HG03354 (cell line): ENCODE measurements around the gene CIAO2B.
"Not testable (repeated sequence)": the region's sequence is repeated elsewhere in the genome, so short reads cannot be mapped to it uniquely, and the experiment has no call there.

Experiments
- ATAC-seq: cut with Tn5 transposase; IDR thresholded peaks from one replicate; pipeline ENCODE4 v1.9.1; 2021; ENCODE audit warnings: mild to moderate bottlenecking; ENCODE audit not compliant: unreplicated experiment, poor library complexity, severe bottlenecking

Gene CIAO2B

DNA sequence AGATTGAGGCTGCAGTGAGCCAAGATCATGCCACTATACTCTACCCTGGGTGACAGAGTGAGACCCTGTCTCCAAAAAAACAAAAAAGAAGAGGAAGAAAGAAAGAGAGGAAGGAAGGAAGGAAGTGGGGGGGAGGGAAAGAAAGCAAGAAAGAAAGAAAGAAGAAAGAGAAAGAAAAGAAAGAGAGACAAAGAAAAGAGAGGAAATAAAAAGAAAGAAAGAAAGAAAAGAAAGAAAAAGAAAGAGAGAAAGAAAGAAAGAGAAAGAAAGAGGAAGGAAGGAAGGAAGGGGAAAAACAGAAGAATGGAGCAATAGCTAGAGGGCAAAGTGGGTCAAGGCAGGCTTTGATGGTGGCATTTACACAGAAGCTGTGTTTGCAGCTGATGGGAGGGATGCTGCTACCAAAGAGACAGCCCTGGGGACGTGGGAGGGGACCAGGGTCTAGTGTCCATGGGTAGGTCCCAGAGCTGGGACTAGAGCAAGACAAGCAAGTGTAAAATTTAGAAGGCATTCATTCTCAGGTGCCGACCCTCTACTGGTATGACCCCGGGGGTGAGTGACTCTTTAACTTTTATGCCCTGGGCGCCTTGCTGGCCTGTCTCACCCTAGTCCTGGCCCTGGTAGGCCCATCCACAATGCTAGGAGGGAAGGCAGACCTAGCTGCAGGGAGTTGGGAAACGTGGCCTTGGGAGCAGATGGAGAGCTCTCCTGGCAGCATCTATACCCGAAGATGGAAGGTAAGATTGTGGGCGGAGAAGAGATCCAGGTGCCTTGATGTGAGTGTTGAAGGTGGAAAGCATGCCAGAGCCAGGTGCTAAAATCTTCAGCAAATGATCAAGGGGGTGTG lies 24.9 kb upstream of the CIAO2B start:
- no peak for ATAC-seq

GRCh38 chr16:66956154-66956457 lies 21.9 kb upstream of the CIAO2B start:
- ATAC-seq = not testable (repeated sequence)

- not testable (repeated sequence) for ATAC-seq
Observed at GRCh38 chr16:66955363-66956153, 21.4 kb upstream of the CIAO2B start.

GRCh38 chr16:66954097-66954659 lies 20.0 kb upstream of the CIAO2B start:
- no peak for ATAC-seq

- ATAC-seq = no peak
Observed at GRCh38 chr16:66953462-66954096, 19.4 kb upstream of the CIAO2B start.

DNA sequence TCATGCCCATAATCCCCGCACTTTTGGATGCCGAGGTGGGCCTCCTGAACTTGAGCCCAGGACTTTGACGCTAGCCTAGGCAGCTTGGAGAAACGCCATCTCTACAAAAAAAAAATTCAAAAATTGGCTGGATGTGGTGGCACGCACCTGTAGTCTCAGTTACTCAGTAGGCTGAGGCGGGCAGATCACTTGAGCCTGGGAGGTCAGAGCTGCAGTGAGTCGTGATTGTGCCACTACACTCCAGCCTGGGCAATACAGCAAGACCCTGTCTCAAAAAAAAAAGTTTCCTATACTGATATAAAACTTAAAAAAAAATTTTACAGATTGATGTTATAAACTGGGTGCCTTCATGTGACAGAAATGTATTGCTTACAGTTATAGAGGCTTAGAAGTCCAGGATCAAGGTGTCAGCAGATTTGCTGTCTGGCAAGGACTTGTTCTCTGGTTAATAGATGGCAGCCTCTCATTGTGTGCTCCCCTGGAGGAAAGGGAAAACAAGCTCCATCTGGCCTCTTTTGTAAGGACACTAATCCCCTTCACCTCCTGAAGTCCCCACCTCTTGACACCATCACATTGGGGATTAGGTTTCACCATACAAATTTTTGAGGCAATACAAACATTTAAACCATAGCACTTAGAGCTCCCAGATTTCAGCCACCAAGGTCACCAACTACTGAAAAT lies 18.4 kb upstream of the CIAO2B start:
- no peak for ATAC-seq

DNA sequence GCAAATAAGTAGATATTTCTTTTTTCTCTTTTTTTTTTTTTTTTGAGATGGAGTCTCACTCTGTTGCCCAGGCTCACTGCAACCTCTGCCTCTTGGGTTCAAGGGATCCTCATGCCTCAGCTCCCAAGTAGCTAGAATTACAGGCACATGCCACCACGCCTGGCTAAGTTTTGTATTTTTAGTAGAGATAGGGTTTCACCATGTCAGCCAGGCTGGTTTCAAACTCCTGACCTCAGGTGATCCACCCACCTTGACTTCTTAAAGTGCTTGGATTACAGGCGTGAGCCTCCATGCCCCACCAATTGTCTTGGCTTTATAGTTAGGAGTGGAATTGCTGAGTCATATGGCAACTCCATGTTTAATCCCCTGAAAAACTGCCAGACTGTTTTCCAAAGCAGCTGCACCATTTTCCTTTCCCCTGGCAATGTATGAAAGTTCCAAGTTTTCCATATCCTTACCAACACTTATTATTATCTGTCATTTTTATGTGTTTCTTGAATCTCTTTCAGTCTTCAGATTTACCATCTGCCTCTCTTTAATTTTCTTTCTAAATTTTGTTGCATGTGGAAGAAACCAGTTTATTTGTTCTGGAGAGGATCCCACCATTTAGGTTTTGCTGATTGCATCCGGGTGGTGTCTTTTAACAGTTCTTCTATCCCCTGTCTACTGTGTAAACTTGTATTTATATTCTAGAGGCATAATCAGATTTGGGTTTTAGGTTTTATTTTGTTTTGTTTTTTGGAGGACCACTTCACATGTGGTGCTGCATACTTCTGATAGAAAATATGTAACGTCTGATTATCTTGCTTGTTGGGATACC lies 17.0 kb upstream of the CIAO2B start:
- no peak for ATAC-seq

GRCh38 chr16:66950437-66950836 lies 16.2 kb upstream of the CIAO2B start:
- ATAC-seq = no peak

GRCh38 chr16:66949472-66949871 lies 15.3 kb upstream of the CIAO2B start:
- no peak for ATAC-seq

- no peak for ATAC-seq
Observed at GRCh38 chr16:66948837-66949225, 14.6 kb upstream of the CIAO2B start.

GRCh38 chr16:66948134-66948836 lies 14.1 kb upstream of the CIAO2B start:
- ATAC-seq = no peak

- ATAC-seq = peak; percentile 81
Observed at GRCh38 chr16:66947302-66948065, 13.3 kb upstream of the CIAO2B start.

GRCh38 chr16:66946974-66947301 lies 12.7 kb upstream of the CIAO2B start:
- ATAC-seq = no peak

DNA sequence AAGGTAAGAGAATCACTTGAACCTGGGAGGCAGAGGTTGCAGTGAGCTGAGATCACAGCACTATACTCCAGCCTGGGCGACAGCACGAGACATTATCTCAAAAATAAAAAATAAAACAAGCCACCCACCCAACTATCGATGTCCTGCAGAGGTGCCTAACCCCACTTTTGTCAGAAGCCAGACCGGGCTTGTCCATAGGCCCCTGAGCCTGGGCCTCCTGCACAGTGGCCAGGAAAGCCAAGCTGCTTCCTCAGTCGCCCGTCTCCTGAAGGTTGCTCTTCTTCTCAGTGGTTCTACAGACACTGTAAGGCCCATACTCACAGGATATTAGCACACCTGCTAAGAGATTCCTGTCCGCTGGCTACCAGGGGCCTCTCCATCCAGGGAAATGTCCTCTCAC lies 12.3 kb upstream of the CIAO2B start:
- ATAC-seq = no peak

DNA sequence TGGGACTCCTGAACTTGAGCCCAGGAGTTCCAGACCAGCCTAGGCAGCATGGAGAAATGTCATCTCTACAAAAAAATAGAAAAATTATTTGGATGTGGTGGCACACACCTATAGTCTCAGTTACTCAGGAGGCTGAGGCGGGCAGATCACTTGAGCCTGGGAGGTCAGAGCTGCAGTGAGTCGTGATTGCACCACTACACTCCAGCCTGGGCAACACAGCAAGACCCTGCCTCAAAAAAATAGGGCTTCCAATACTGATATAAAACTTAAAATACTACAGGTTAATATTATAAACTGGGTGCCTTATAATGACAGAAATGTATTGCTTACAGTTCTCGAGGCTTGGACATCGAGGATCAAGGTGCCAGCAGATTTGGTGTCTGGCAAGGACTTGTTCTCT lies 11.7 kb upstream of the CIAO2B start:
- ATAC-seq = no peak

DNA sequence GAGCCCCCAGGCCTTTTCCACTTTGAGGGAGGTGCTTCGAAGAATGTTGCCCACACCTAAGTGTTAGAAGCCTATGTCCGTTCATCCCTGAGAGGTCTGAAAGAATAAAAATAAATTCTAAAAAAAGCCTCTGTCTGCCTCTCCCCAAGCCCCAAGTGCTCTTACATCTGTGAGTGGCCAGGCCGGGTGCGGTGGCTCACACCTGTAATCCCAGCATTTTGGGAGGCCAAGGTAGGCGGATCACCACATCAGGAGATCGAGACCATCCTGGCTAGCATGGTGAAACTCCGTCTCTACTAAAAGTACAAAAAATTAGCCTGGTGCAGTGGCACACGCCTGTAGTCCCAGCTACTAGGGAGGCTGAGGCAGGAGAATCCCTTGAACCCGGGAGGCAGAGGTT lies 10.8 kb upstream of the CIAO2B start:
- not testable (repeated sequence) for ATAC-seq

- no peak for ATAC-seq
Observed at GRCh38 chr16:66944054-66944441, 9.8 kb upstream of the CIAO2B start.
